Islet of Langerhans (tissue), 1 donor: ENCODE data around the gene GPR173.

ENCODE experiments used
- FAIRE-seq: peaks from one replicate; lab custom pipeline; 2011; peaks lifted over from hg19 to GRCh38; lab: Jason Lieb, UNC

The GPR173 gene, protein sequence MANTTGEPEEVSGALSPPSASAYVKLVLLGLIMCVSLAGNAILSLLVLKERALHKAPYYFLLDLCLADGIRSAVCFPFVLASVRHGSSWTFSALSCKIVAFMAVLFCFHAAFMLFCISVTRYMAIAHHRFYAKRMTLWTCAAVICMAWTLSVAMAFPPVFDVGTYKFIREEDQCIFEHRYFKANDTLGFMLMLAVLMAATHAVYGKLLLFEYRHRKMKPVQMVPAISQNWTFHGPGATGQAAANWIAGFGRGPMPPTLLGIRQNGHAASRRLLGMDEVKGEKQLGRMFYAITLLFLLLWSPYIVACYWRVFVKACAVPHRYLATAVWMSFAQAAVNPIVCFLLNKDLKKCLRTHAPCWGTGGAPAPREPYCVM

DNA sequence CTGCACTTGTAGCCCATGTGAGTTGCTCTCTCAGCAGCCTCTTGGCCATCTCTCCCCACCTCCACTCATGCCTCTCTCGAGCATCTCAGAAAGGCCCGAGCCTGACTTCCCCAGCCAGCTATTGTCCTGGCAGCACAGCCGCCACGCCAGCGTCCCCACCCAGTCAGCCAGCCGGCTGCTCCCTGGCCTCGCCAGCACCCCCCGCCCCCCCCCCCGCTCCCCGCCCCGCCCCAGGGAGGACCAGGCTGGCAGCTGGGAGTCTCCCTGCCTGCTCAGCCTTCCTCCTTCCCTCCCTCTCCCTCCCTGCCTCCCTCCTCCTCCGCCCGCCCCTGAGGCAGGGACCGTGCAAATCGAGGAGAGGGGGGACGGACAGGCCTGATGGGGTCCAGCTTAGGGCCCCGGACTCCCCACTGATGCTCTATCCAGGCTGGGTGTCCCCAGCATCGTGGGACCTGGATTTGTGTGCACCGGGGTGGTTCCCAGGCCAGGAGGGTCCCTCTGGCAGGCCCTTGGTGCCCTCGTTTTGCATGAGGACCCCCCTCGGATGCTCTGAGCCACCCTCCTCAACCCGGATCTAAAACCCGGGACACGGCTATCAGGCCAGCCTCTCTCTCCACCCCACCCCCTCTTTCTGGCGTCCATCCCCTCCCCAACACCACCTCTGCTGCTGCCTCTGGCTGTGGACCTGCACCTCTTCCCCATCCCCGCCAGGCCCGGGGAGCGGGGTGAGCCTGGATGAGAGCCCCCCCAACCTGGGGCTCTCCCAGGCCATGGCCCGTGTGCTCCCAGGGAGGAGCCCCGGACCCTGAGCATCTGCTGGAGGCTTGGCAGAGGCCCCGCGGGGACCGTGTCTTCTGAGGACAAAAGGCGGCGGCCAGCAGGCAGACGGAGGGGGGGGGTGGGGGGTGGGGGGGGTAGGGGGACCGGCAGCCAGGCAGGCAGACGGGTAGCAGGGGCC lies at the start of gene GPR173:
TSS of gene GPR173 (plus strand) at position 621 of the 958 bp plus-strand sequence. CDS start 27,833 bp downstream, outside the sequence.
- no peak for FAIRE-seq

DNA sequence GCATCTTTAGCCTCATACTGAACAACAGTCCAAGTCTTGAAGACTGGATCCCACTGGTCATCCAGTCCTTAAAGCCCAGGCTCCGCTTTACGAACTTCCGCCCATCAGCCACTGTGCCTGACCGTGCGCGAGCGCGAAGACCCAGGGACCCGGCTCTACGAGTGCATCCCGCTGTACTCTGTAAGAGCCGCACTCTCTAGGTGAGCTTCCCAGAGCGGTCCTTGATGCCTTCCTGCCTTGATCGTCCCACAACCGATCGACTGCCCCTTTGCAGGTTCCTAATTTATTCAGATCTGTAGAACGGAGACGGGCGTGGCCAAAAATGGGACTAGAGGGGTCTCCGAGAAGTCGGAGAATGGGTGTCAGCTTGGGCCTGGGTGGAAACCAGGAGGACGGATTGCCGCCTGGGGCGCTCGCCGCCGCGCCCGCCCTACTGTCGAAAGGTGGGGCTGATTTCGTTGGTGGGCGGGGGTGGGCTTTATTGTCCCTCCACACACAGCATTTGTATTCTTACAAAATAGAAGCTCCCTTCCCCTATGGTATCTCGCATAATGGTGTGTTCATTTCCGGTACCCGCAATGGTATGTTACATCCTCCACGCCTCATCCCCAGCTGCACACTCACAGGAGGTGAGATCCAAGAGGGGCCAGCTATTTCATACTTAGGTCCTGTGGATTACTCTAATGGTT lies 48.0 kb upstream of the GPR173 start:
- FAIRE-seq: no peak

DNA sequence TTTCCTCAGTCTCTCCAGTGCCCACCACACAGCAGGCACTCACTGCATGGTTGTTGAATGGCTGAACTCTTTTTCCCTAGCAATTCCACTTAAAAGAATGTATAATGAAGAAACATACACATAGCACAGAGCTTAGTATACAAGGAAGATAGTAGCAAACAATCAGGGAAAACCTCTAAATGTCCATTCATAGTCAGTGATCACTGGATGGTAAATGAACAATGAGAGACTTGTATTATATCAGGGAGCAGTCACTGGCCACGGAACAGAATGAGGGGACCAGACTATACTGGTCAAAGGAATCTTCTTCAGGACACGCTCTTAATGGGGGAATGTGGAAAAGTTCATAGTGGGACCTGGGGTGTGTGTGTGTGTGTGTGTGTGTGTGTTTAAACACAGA lies 46.6 kb upstream of the GPR173 start:
- FAIRE-seq: no peak

DNA sequence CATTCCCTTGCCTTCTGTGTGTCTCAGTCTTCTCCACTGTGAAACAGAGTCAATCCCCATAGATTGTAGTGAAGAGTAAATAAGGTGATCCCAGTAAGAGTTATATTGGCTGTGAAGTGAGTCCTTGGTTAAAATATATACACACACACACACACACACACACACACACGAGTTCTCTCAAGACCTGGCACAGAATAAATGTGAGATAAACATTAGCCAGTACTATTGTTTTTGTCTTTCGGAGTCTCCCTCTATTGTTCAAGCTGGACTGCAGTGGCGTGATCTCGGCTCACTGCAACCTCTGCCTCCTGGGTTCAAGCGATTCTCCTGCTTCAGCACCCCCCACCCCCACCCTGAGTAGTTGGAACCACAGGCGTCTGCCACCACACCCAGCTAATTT lies 45.5 kb upstream of the GPR173 start:
- no peak for FAIRE-seq

DNA sequence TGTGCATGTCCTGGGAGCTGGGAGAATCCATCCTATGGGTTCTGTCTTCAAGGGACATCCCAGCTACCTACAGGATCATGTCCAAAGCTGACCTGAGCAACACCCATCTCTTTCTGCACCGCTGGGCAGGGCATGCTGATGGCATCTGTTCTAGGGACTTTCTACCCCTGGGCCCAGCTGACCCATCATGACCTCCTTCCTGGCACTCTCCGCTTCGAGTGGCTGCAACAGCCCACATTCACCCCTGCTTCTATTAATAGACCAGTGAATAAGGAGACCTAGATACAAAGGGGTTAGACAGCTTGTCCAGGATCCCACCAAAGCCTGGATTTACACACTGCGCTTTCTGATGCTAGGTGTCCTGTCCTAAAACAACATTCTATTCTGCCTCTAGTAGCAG lies 44.6 kb upstream of the GPR173 start:
- no peak for FAIRE-seq

DNA sequence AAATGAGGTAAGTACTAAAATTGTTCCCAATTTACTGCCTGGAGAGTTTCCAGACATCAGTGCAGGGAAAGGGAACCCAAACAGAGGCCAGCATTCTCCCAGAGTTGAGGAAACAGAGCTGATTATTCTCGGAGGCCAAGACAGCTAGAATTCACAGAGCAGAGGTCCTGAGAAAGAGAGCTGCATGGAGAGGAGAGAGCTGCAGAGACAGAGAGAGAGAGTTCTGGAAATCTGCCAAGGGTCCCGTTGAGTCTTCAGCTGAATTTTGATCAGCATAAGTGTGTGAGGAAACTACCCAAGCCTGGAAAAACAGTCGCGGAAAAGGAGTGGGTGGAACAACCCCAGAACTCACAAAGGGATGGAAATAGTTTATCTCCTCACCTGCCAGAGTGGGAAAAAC lies 43.8 kb upstream of the GPR173 start:
- no peak for FAIRE-seq

DNA sequence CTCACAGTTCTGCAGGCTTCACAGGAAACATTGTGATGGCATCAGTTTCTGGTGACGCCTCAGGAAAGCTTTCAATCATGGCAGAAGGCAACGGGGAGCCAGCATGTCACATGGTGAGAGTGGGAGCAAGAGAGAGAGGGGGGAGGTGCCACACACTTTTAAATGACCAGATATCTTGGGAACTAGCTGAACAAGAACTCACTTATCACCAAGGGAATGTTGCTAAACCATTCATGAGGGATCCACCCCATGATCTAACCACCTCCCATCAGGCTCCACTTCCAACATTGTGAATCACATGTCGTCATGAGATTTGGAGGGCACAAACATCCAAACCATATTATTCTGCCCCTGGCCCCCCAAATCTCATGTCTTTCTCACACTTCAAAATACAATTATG lies 43.3 kb upstream of the GPR173 start:
- no peak for FAIRE-seq

DNA sequence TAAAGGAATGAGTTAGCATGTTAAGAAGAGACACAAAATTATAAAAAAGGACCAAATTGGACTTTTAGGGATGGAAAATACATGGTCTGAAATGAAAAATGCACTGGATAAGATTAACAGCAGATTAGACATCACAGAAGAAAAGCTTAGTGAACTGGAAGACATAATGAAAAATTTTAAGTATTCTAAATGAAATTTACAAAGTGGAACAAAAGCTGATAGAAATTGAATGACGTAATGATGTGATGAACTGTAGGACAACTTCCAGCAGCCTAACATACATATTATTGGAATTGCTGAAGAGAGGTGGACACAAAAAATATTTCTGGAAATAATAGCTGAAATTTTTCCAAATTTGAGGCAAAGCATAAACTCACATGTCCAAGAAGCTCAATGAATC lies 39.6 kb upstream of the GPR173 start:
- FAIRE-seq: no peak

DNA sequence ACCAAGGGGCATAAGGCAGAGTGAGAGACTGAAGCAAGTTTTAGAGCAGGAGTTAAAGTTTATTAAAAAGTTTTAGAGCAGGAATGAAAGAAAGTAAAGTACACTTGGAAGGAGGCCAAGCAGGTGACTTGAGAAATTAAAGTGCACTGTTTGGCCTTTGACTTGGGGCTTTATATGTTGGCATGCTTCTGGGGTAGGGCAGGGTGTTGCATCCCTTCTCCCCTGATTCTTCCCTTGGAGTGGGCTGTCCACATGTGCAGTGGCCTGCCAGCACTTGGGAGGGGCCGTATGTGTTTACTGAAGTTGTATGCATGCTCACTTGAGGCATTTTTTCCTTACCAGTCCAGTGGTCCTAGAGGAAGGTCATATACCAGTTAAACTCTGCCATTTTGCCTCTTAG lies 35.3 kb upstream of the GPR173 start:
- FAIRE-seq: no peak

DNA sequence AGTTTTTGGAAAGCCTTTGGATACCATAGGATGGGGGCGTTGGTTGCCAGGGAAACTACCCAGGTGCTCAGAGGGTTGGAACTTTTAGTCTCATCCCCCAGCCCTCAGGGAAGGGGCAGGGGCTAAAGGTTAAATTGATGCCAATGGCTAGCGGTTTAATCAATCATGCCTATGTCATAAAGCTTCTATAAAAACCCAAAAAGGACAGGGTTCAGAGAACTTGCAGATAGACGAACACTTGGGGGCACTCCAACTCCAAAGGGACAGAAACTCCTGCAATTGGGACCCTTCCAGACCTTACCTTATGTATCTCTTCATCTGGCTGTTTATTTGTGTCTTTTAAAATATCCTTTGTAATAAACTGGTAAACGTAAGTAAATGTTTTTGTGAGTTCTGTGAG lies 30.0 kb upstream of the GPR173 start:
- FAIRE-seq: no peak

DNA sequence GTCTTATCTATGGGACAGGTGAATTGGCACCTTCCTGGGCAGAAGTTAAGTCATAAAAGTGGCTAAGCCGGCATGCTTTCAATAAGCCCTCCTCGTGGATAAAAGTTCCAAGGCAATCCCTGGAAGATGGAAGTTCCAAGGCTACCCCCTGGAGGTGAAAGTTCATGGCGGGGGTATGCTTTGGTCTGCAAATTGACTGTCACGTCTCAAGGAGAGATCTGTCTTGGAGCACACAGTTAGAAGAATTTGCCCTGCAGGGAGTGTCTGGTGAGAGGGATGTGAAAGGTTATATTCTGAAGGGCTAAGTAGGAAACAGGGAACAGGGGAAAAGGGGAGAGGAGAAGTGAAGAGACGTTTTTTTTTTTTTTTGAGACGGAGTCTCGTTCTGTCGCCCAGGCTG lies 26.2 kb upstream of the GPR173 start:
- no peak for FAIRE-seq

DNA sequence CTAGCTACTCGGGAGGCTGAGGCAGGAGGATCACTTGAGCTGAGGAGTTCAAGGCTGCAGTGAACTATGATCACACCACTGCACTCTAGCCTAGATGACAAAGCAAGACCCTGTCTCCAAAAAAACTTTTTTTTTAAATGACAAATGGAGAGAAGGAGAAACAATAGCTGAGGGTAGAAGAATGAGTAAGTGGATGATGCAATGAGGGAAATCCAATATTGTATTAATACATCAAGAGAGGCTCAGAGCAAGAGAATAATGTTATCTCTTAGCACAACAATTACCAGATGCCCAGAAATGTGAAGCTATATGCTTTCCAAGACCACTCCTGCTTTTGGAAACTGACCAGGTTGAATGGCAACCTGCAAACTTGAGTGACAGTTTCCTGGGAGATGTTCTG lies 19.9 kb upstream of the GPR173 start:
- FAIRE-seq: no peak

DNA sequence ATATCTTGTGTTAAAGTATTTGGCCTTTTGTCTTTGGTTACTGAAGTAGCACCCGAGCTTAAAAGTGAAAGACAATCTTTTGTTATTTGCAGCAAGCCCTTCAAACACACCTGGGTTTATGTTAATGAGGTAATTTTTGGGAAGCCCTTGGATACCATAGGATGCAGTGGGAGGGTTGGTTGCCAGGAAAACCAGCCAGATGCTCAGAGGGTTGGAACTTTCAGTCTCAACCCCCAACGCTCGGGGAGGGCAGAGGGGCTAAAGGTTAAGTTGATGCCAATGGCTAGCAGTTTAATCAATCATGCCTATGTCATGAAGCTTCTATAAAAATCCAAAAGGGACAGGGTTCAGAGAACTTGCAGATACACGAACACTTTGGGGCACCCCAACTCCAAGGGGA lies 17.2 kb upstream of the GPR173 start:
- no peak for FAIRE-seq

DNA sequence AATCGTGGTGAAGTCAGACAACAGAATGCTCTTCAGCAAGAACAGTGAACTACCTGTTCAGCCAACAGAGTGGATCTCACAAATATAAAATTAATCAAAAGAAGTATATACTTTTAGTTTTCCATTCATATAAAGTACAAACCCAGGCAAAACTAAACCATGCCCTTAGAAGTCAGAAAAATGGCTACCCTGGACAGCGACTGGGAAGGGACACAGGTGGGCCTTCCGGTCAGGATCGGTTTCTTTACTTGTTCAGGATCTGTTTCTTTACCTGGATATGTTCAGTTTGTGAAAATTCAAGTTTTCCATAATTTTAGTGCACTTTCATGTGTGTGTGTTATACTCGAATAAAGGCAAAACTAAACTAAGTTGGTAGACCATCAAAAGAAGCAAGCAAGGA lies 12.4 kb upstream of the GPR173 start:
- no peak for FAIRE-seq

DNA sequence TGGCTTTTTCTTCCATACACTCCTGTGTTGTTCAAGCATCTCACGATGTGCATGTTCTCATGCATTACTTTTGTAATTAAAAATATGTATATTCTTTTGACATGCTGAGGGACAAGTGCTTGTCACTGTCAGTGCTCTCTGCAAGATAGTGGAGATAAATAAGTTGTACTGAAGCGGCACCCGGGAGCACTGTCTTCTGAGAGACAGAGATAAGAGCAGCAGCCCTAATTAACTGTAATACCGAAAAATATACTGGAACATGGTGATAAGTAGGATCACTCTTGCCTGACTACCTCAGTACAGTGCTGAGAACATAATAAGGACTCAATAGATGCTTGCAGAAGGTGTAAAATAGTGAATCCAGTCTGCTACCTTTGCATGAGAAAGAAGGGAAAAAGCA lies 9.4 kb upstream of the GPR173 start:
- no peak for FAIRE-seq

DNA sequence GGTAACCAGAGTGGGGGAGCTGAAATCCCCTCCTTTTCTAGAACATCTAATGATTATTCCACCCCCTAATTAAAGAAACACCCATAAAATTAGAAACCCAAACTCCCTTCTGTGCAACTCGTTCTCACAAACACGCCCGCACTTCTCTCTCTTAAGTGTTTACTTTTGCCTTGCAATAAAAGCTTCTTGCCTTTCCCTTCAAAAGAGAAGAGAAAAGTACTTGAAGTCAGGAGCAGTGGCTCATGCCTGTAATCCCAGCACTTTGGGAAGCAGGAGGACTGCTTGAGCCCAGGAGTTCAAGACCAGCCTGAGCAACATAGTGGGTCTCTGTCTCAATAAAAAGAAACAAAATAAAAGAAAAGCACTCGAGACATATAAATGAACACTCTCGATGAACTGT lies 3.6 kb upstream of the GPR173 start:
- FAIRE-seq: no peak

DNA sequence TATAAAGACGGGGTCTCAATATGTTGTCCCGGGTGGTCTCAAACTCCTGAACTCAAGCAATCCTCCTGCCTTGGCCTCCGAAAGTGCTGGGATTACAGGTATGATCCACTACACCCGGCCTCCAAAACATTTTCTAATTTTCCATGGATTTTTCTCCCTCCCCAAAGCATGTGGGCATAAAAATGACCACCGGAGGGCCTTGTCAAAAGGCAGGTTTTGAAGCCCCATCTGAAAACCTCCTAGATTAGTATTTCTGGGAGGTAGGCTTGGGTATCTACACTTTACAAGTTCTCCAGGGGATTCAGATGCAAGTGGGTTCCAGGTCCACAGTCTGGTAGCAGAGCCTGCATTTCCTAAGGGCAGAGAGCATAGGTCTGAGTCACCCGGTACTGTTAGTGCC lies 1.4 kb upstream of the GPR173 start:
- FAIRE-seq: no peak

DNA sequence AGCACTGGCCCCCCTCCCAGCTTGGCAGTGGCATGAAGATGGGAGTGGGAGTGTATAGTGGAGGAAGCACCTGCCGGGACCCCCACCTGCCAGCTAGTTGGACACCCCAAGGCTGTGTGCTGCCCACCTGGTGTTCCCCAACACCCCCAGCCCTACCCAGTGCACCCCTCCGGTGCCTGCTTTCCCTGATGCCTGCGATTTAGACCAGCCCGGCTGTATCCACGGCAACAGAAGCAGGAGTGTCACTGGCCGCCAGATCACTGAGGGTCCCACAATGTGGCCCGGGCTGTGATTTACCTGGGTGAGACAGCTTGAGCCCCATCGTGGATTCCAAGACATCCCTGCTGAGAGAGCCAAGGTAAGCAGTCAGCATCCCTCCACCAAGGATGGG lies 533 bp downstream of the GPR173 start:
- FAIRE-seq: no peak

DNA sequence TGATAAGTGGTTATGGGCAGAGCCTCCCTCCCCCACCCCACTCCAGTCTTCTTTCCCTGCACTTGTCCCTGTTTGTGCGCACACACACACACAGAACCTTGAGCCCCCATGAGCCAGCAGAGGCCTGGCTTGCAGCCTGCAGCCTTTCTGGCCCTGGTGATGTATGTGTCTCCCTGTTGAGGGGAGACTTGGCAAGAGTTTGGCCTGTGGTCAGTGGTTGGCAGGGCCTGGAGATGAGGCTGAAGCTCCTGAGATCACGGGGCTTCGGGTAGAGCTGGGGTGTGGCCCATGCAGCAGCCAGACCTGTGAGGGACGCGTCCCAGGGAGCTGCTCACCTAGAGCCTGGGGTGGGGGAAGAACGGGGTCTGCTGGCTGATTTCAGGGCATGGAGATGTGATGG lies 2.3 kb downstream of the GPR173 start:
- no peak for FAIRE-seq

DNA sequence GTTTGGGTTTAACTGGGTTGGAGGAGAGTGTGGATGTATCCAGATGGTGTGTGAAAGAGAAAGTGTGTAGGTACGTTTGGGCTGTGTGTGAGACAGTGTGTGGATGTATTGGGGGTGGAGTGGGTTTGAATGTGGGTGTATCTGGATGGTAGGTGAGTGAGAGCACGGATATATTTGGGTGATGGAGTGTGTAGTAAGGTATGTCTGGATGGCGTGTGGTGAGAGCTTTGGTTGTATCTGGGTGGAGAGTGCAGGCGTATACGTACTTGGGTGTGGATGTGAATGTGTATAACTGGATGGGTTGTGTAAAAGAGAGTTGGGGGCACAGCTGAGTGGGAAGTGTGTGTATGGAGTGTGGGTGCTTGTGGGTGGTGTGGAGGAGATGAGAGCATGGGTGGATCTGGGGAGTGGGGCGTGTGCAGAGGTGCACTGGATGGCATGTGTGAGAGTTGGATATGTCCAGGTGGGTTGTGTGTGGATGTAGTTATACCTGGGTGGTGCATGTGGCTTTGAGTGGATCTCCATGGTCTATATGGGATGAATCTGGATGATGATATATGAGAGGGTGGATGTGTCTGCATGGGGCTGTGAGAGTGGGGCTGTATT lies 6.8 kb downstream of the GPR173 start:
- no peak for FAIRE-seq

DNA sequence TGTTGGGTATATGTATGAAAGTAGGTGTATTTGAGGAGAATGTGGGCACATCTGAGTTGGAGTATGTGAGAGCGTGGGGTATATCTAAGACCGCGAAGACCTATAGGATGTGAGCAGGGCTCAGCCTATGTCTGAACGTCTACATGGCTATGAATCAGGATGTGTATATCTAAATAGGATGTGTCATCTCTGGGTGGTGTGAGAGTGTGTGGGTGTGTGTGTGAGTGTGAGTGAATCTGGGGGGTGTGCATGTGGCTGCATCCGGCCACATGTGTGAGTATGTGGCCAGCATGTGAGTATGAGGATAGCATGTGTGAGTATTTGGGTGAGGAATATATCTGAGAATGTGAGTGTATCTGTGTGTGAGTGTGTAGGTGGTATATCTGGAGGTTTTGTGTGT lies 7.7 kb downstream of the GPR173 start:
- FAIRE-seq: no peak

DNA sequence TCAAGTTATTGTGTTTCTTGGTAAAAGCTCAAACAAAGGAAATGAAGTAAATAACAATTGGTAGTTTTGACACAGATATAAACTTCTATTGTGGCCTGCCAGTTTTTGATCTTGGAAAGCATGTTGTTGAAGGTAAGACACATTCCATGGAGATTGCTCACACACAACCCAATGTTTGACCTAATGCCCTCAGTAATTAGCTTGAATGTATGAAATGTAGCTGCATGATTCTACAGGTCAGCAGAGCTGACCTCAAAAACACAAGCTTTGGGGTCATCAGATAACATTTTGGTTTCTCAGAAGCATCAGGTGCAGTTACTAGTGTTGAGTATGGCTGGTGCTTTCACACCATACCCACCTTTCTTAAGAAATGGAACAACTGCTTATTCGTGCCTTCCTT lies 16.5 kb downstream of the GPR173 start:
- no peak for FAIRE-seq

DNA sequence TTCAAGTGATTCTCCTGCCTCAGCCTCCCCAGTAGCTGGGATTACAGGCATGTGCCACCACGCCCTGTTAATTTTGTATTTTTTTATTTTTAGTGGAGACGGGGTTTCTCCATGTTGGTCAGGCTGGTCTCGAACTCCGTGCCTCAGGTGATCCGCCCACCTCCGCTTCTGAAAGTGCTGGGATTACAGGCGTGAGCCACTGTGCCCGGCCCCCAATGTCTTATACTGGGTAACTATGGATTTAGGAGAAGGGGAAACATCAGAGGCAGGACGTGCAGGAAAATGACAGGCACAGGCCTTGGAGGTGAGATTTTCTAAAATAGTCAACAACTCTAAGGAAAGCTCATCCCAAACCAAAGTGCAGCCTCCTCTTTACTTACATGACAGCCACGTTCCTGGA lies 22.5 kb downstream of the GPR173 start:
- no peak for FAIRE-seq
